ENCODE data around the gene DNER.

The DNER gene

GRCh38 chr2:229344955-229345354, 369.4 kb downstream of the DNER start:
- H3K36me3 ChIP-seq = no peaks in the 10 kb centered on the region
- TF ChIP-seq CTCF (IDR thresholded peaks at IDR 0.05) = no peak
- no peaks in the 10 kb centered on the region for H3K9me3 ChIP-seq
- no peaks in the 10 kb centered on the region for H3K4me1 ChIP-seq (ENCODE audit: control insufficient read depth in 1 of 2, insufficient read depth in 1 of 2, low read depth in 1 of 2, low read length in 1 of 2)
- H3K27ac ChIP-seq = no peak overlapping the region
- H3K4me3 ChIP-seq (ENCODE audit: low read depth in 1 of 2, low read length in 1 of 2) = no peak overlapping the region
- no peaks in the 10 kb centered on the region for H3K27me3 ChIP-seq

- no peaks in the 10 kb centered on the region for H3K36me3 ChIP-seq
- H3K4me1 ChIP-seq (ENCODE audit: control insufficient read depth in 1 of 2, insufficient read depth in 1 of 2, low read depth in 1 of 2, low read length in 1 of 2) = no peaks in the 10 kb centered on the region
- no peak for TF ChIP-seq CTCF (IDR thresholded peaks at IDR 0.05)
- no peak overlapping the region for H3K27ac ChIP-seq
- no peaks in the 10 kb centered on the region for H3K9me3 ChIP-seq
- H3K27me3 ChIP-seq = no peaks in the 10 kb centered on the region
- H3K4me3 ChIP-seq (ENCODE audit: low read depth in 1 of 2, low read length in 1 of 2) = no peak overlapping the region
Observed at GRCh38 chr2:229344151-229344551, 370.2 kb downstream of the DNER start.

- H3K4me1 ChIP-seq (ENCODE audit: control insufficient read depth in 1 of 2, insufficient read depth in 1 of 2, low read depth in 1 of 2, low read length in 1 of 2) = no peaks in the 10 kb centered on the region
- TF ChIP-seq CTCF (IDR thresholded peaks at IDR 0.05) = no peak
- H3K4me3 ChIP-seq (ENCODE audit: low read depth in 1 of 2, low read length in 1 of 2) = no peak overlapping the region
- H3K9me3 ChIP-seq = no peaks in the 10 kb centered on the region
- H3K36me3 ChIP-seq = no peaks in the 10 kb centered on the region
- no peaks in the 10 kb centered on the region for H3K27me3 ChIP-seq
- no peak overlapping the region for H3K27ac ChIP-seq
Observed at GRCh38 chr2:229343661-229344060, 370.7 kb downstream of the DNER start.

- no peak for TF ChIP-seq CTCF (IDR thresholded peaks at IDR 0.05)
- H3K36me3 ChIP-seq = no peaks in the 10 kb centered on the region
- no peak overlapping the region for H3K27ac ChIP-seq
- H3K9me3 ChIP-seq = no peaks in the 10 kb centered on the region
- H3K27me3 ChIP-seq = no peaks in the 10 kb centered on the region
- H3K4me3 ChIP-seq (ENCODE audit: low read depth in 1 of 2, low read length in 1 of 2) = no peak overlapping the region
- no peaks in the 10 kb centered on the region for H3K4me1 ChIP-seq (ENCODE audit: control insufficient read depth in 1 of 2, insufficient read depth in 1 of 2, low read depth in 1 of 2, low read length in 1 of 2)
Observed at GRCh38 chr2:229342376-229342775, 372.0 kb downstream of the DNER start.

GRCh38 chr2:229340086-229340760, 374.1 kb downstream of the DNER start:
- TF ChIP-seq CTCF (IDR thresholded peaks at IDR 0.05) = no peak
- Histone ChIP-seq H3K4me1 (ENCODE audit: control insufficient read depth in 1 of 2, insufficient read depth in 1 of 2, low read depth in 1 of 2, low read length in 1 of 2) (no peaks in the 10 kb centered on the region), H3K36me3 (no peaks in the 10 kb centered on the region), H3K27me3 (no peaks in the 10 kb centered on the region), H3K4me3 (ENCODE audit: low read depth in 1 of 2, low read length in 1 of 2) (no peak overlapping the region), H3K9me3 (no peaks in the 10 kb centered on the region), H3K27ac (no peak overlapping the region)

Data from neutrophil (primary cell).